Ascending aorta (tissue), 2 donors: ENCODE measurements around the gene DMRTC2. TPM values are rescaled to one million over a fixed set of nuclear protein-coding genes. Genes with fewer than 3 reads are reported as not detected.

Experiments
- DNase-seq, 2 donors: peaks; one replicate each; pipeline ENCODE4 v3.0.0-alpha.2; 2019; ENCODE audit warnings: low spot score in 2 of 2
- H3K27ac ChIP-seq, 2 donors: fragments of 200-600 bp; sonication (generic); one replicate each; pipeline ENCODE4 v1.5.1; 2016 to 2017; ENCODE audit warnings: mild to moderate bottlenecking in 1 of 2
- H3K27me3 ChIP-seq: fragments of 200-600 bp; sonication (generic); one replicate; pipeline ENCODE4 v1.5.1; 2017
- H3K36me3 ChIP-seq, 2 donors: fragments of 200-600 bp; sonication (generic); one replicate each; pipeline ENCODE4 v1.5.1; 2016
- H3K4me1 ChIP-seq, 2 donors: fragments of 200-600 bp; sonication (generic); one replicate each; pipeline ENCODE4 v1.5.1; 2016 to 2017; ENCODE audit warnings: mild to moderate bottlenecking in 1 of 2
- H3K4me3 ChIP-seq, 2 donors: fragments of 200-600 bp; sonication (generic); one replicate each; pipeline ENCODE4 v1.5.1; 2016 to 2017; ENCODE audit warnings: mild to moderate bottlenecking in 1 of 2
- H3K9me3 ChIP-seq, 2 donors: fragments of 200-600 bp; sonication (generic); one replicate each; pipeline ENCODE4 v1.5.1; 2016
- CTCF ChIP-seq, 3 experiments: fragments of 200-600 bp in 2 of 3; fragments of 450-650 bp in 1 of 3; sonication (generic) in 2 of 3; IDR thresholded peaks; one replicate each; pipeline ENCODE4 v1.5.1; 2016 to 2019; ENCODE audit warnings: antibody characterized with exemption in 3 of 3, mild to moderate bottlenecking in 1 of 3, moderate library complexity in 1 of 3
- intact Hi-C: fragments of 100-400 bp; cut with DNase I; formaldehyde crosslinking; loops from one replicate; pipeline ENCODE4 v1.15.1; 2023
- total RNA-seq: library from RNA; depleted of rRNA; stranded (reverse); fragments of >200 nt; gene quantifications from one replicate; pipeline ENCODE4 v1.1.0, GENCODE V29; 2016

The DMRTC2 gene
- total RNA-seq, 1 donor from 2014 or later: not detected

GRCh38 chr19:41895745-41896580 lies 51.1 kb downstream of the DMRTC2 start:
- Histone ChIP-seq H3K27ac (no peak overlapping the region), H3K36me3 (peaks cover 69 to 74% of the 10 kb centered on the region in 2 donors), H3K4me1 (no peaks in the 10 kb centered on the region), H3K9me3 (no peaks in the 10 kb centered on the region), H3K4me3 (no peak overlapping the region), H3K27me3 (no peaks in the 10 kb centered on the region)
- DNase-seq: no peak
- TF ChIP-seq CTCF (IDR thresholded peaks at IDR 0.05): no peak
- intact Hi-C loops: no loop called here

- H3K4me3 ChIP-seq: no peak overlapping the region
- DNase-seq: no peak
- intact Hi-C loops: no loop called here
- H3K27ac ChIP-seq: no peak overlapping the region
- H3K9me3 ChIP-seq: no peaks in the 10 kb centered on the region
- H3K36me3 ChIP-seq: peaks cover 75 to 80% of the 10 kb centered on the region in 2 donors
- no peaks in the 10 kb centered on the region for H3K4me1 ChIP-seq
- no peak for TF ChIP-seq CTCF (IDR thresholded peaks at IDR 0.05)
- H3K27me3 ChIP-seq: no peaks in the 10 kb centered on the region
Observed at GRCh38 chr19:41896581-41896942, 51.7 kb downstream of the DMRTC2 start.

GRCh38 chr19:41897181-41897580 lies 52.3 kb downstream of the DMRTC2 start:
- peaks cover 76 to 81% of the 10 kb centered on the region in 2 donors for H3K36me3 ChIP-seq
- no peaks in the 10 kb centered on the region for H3K9me3 ChIP-seq
- no peak for DNase-seq
- no peak overlapping the region for H3K4me3 ChIP-seq
- H3K27me3 ChIP-seq: no peaks in the 10 kb centered on the region
- H3K4me1 ChIP-seq: no peaks in the 10 kb centered on the region
- TF ChIP-seq CTCF (IDR thresholded peaks at IDR 0.05): no peak
- intact Hi-C loops: no loop called here
- no peak overlapping the region for H3K27ac ChIP-seq

- Histone ChIP-seq H3K27ac (no peak overlapping the region), H3K36me3 (peaks cover 76 to 83% of the 10 kb centered on the region in 2 donors), H3K4me1 (no peaks in the 10 kb centered on the region), H3K9me3 (no peaks in the 10 kb centered on the region), H3K27me3 (no peaks in the 10 kb centered on the region), H3K4me3 (no peak overlapping the region)
- no peak for TF ChIP-seq CTCF (IDR thresholded peaks at IDR 0.05)
- no peak for DNase-seq
- intact Hi-C loops: no loop called here
Observed at GRCh38 chr19:41897820-41898219, 53.0 kb downstream of the DMRTC2 start.

- TF ChIP-seq CTCF (IDR thresholded peaks at IDR 0.05): no peak
- Histone ChIP-seq H3K4me1 (no peaks in the 10 kb centered on the region), H3K9me3 (no peaks in the 10 kb centered on the region), H3K4me3 (no peak overlapping the region), H3K27ac (no peak overlapping the region), H3K27me3 (no peaks in the 10 kb centered on the region), H3K36me3 (peaks cover 79 to 87% of the 10 kb centered on the region in 2 donors)
- intact Hi-C loops: no loop called here
- DNase-seq: no peak
Observed at GRCh38 chr19:41898235-41898634, 53.4 kb downstream of the DMRTC2 start.

Other genes starting within 250 kb of the DMRTC2 start
- not detected for gene CEACAM4, start 218.0 kb upstream of the DMRTC2 start, total RNA-seq
- gene CEACAM7, start 156.8 kb upstream of the DMRTC2 start, total RNA-seq: not detected
- gene CEACAM5, start 136.4 kb upstream of the DMRTC2 start, total RNA-seq: not detected
- gene CEACAM6, start 89.5 kb upstream of the DMRTC2 start, total RNA-seq: not detected
- gene CEACAM3, start 48.5 kb upstream of the DMRTC2 start, total RNA-seq: not detected
- gene LYPD4, start 359 bp upstream of the DMRTC2 start, total RNA-seq: not detected
- 956 TPM for gene RPS19, start 15.2 kb downstream of the DMRTC2 start, total RNA-seq
- not detected for gene CD79A, start 32.2 kb downstream of the DMRTC2 start, total RNA-seq
- gene ARHGEF1, start 38.1 kb downstream of the DMRTC2 start, total RNA-seq: 178 TPM
- gene ERFL, start 83.4 kb downstream of the DMRTC2 start, total RNA-seq: not detected
- 360 TPM for gene RABAC1, start 114.3 kb downstream of the DMRTC2 start, total RNA-seq
- gene ATP1A3, start 149.2 kb downstream of the DMRTC2 start, total RNA-seq: 1.1 TPM
- gene GRIK5, start 225.2 kb downstream of the DMRTC2 start, total RNA-seq: 15.5 TPM
- 14.9 TPM for gene ZNF574, start 231.1 kb downstream of the DMRTC2 start, total RNA-seq